Head of caudate nucleus (tissue), 42 donors: Measurements from ENCODE around the gene IGSF9B.
A peak's percentile ranks its signal among the peaks of the same experiment; 100 is the strongest.

ENCODE experiments used
- DNase-seq, 42 donors: peaks; one replicate each; pipeline versions ENCODE4 v3.0.0 to v3.0.0-alpha.2; 2020 to 2021; ENCODE audit warnings: mixed read lengths in 7 of 42
- intact Hi-C: fragments of 100-400 bp; cut with DNase I; formaldehyde crosslinking; loops from one replicate; pipeline ENCODE4 v1.15.0; 2022

Gene IGSF9B

DNA sequence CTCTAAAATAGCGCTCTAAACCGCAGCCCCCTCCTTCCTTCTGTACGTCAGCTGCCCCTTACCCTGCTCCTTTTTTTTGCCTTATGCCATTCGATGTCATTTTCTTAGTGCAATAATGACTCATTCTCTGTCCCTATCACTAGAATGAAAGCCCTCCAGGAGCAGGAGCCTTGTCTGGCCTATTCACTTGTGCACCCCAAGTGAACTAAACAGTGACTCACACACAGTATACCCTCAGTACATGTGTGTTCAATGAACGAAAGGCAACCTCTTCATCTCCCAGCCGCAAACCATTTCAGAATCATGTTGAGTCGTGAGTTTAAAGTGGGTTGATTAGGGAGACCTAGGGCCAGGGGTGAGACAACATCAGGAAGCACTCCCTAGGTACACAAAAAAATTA is 60.7 kb downstream of the IGSF9B start:
- intact Hi-C loops, result no loop called here
- DNase-seq, result peak in 4 of 42 donors; percentile 4 to 37 (median 18)

DNA sequence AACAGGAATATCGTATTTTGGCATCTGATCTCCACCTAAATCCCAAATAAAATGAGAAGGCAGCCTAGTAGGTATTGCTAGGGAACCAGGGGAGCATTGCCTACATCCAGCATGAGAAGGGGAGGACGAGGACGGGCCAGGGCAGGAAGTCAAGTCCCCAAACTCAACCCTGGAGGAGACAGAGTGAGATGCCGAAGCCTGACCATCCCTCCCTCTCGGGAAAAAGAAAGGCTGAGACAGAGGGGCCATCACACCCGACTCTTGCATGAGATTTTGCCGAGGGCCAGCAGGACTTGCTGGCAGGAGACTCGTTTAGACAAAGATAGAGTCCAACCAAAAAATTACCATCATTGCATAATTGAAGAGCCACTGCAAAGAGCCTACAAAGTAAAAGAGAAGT is 61.2 kb downstream of the IGSF9B start:
- intact Hi-C loops, result no loop called here

DNA sequence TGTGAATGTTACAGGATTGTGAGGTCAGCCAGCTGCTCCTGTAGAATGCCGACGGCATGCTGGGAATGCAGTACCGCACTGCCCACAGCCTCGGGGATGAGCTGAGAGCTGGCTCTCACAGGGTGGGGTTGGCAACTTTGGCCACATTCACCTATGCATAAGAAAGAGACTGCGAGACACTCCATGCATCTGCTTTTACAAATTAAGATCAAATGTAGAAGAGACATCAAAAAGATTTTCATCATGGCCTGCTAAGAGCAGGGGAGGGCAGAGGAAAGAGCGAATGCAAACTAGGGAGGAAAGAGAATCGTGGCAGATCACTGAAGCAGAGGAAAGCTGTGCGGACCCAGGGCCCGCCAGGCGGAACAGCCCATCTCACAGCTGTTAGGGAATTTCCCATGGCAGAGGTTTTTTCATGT is 61.7 kb downstream of the IGSF9B start:
- peak in 5 of 42 donors; percentile 4 to 37 (median 31) for DNase-seq
- intact Hi-C loops, result no loop called here

More for the DNA sequence above, 61.2 kb downstream of the IGSF9B start:
- DNase-seq, result peak in 6 of 42 donors; percentile 6 to 41 (median 20)

DNA sequence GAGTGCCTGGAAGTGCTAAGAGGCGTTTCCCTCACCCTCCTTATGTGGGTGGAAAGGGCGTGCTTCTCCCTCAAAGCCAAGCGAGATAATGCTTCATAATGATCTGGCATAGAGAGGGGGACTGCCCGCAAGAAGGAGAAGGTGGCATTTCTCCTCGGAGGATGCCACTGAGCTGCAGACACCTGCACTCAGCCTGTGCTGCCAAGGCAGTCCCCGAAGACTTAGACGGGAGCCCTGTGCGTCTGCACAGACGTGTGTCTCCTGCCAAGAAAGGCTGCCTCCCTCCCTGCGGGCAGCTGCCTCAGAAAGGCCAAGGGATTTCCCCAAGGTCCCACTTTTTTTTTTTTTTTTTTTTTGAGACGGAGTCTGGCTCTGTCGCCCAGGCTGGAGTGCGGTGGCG is 63.4 kb downstream of the IGSF9B start:
- intact Hi-C loops, result no loop called here
- DNase-seq, result peak in 3 of 42 donors; percentile 7 to 35 (median 31)

DNA sequence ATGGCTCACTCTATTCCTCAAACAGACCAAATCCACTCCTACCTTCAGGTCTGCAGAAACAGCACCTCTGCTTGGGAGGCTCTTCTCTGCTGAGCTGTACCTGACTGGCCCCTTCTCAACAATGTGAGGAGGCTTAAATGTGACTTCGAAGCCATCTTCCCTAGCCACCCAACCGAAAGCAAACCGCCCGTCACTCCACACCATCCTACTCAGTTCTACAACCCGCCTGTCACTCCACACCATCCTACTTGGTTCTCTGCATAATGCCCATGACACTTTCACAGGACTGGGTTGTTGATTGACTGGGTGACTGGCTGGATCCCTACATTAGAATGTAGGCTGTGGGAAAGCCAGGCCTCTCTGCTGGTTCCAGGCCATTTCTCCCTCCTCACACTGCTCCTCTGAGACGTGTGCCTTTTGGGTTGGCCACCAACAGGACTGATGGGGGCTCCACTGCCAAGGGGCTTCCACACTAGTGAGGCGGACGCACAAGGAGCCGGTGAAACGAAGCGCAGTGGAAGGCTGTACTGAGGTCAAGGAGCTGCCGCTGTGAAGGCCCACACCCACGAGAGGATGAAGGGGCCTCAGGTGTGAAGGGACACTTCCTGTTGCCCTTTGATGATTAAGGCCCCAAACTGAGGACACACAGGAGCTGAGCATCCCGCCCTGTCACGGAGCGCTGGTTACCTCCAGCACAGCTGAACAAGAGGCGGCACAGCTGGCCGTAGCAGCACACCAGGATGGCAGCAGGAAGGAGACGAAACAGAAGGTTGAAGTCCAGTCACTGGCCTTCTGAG is 64.0 kb downstream of the IGSF9B start:
- DNase-seq, result peak in 2 of 42 donors; percentile 32 to 36
- intact Hi-C loops, result no loop called here

DNA sequence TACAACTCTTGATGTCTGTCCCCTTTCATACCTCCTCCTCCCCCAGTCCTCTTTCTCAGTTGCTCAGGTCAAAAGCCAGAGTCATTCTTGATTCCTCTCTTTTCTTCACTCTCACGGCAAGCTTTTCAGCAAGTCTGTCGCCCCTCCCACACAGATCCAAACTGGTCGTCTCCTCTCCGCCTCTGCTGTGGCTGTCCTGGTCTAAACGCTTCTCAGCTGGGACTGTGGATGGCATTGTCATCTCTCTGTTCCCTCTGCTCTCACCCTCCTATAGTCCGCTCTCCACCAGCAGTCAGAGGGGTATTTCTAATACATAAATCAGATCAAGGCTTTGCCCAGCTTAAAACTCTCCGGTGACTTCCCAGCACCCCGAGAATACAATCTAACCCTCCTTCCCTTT is 64.6 kb downstream of the IGSF9B start:
- intact Hi-C loops, result no loop called here

DNA sequence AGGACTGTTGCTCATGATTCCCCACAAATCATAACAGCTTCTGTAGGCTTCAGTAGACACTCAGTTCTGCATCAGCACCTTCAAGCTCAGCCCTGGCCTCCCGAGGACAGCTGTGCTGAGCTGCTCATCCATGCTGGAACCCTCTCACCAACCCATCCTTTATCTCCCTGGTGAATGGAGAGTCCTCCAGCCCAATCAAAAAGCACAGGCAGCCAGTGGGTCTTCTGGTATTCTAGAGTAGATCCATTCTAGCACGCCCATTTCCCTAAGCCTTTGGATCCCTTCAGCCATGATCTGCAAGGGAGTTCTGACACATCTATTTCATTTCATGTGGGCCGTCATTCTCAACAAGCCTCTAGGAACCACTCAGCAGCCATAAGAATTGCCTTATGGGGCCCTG is 66.9 kb downstream of the IGSF9B start:
- intact Hi-C loops, result no loop called here
- DNase-seq, result peak in 1 of 42 donors; percentile 0

More for the DNA sequence above, 64.6 kb downstream of the IGSF9B start:
- DNase-seq, result peak in 2 of 42 donors; percentile 15 to 35

DNA sequence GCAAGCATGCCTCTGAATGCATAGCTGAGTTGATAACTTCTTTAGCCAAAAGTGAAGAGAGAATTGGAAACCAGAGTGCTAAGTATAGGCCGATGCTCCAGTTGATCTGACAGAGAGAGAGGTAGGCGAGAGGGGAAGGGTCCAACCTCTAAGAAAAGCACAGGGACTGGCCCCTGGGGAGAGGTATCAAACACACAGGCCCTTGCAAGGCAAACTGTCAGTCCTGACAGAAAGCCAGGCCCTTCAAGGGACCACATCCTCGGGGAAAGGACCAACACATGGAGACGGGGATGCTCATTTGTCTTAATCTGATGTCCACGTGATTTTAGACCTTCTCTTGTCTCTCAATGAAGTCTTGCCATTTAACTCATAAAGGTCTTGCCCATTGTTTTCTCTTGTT is 67.6 kb downstream of the IGSF9B start:
- no peak for DNase-seq
- intact Hi-C loops, result no loop called here

DNA sequence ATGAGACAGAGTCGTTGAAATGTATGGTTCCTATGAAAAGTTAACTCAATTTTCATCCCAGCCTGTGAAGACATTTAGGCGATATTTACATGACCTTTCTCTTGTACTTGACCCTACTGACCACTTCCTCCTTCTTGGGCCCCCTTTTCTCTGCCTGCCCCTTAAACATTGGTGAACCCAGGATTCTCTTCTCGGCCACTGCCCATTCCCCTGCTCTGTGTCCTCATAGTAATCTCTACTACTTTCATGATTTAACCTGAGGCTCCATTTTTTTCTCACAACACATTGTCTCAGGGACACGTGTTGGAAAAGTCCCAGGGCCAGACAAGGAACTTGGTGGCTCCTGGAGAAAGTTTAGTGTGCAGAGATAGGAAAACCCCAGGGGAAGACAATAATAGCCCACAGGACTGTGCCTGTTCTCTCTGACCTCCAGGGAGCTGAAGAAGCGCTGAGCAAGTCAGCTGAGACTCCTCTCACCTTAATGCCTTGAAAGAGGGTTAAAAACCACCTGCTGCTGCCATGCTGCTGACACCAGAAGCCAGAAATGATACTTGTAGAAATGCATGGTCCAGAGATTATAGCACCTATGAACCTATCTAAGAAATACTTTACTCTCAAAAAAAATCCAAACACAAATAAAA is 69.0 kb downstream of the IGSF9B start:
- intact Hi-C loops, result no loop called here
- no peak for DNase-seq

DNA sequence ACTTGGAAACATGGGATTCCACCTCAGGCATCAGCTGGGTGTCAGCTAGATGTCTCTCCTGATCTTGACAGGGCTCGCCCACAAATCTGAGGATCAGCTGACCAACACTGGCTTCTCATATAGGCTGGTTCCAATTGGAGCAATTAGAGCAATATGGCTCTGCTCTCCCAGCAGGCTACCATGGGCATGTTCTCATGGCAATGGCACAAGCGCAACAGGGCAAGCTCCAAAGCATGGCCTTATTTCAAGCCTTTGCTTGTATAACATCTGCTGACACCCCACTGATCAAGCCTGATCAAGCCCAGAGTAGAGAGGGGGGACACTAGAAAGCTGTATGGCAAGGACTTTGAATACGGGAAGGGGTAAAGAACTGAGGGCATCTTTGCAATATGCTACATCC is 70.7 kb downstream of the IGSF9B start:
- intact Hi-C loops, result no loop called here
- no peak for DNase-seq

DNA sequence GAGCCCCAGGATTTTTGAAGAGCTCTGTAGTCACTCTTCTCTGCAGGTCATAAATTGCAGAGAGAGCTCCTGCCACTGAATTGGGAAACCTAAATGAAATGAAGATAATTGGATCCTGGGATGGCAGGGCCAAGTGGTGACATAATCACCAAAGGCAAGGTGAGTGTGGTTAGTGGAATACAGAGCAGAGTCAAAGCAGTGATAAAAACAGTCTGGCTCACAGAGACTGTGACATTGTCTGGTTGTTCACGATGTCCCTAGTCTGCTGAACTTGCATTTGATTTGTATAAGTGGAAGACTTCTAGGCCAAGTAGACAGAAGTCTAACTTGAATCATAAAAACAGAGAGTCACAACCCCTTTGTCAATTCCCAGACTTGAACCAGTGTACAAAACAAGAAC is 84.6 kb downstream of the IGSF9B start:
- intact Hi-C loops, result no loop called here
- DNase-seq, result no peak

DNA sequence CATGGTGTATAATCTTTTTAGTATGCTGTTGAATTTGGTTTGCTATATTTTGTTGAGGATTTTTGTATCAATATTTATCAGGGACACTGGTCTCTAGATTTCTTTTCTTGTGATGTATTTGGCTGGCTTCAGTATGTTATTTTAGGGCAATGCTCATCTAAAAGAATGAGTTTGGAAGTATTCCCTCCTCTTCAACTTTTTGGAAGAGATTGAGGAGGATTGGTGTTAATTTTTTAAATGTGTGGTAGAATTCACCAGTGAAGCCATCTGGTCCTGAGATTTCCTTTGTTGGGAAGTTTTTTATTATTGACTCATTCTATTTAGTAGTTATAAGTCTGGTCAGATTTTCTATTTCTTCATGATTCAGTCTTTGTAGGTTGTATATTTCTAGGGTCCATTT is 89.3 kb downstream of the IGSF9B start:
- no peak for DNase-seq
- intact Hi-C loops, result no loop called here

DNA sequence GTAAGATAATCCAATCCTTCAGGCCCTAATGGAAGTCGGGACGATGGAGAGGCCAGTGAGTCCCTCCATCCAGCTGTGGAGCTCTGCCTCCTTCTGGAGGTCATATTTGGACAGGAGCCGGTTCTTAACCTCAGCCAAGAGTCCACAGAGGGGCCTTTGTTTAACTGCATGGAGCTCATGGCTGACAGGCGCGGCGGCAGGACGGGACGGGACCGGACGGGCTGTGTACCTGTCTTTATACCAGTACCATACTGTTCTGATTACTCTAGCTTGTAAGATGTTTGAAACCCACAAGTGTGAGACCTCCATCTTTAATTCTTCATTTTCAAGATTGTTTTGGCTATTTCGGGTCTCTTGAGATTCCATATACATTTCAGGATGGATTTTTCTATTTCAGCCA is 91.3 kb downstream of the IGSF9B start:
- no peak for DNase-seq
- intact Hi-C loops, result no loop called here

DNA sequence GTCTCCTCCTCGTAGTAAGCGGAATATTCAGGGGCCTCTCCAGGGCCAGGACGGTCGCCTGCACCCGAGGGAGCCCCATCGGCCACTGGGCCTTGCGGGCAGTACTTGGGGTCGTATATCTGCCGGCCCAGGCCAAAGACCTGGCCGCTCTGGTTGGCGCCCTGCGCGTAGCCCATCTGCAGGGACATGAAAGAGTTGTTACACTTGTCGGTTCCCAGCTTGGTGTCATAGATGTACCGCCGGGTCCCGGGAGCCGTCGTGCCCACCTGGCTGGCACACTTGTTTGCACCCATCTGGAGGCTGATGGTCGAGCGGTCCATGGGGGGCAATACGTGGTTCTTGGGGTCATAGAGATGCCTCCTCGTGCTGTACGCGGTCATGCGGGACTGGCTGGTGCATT is 92.0 kb downstream of the IGSF9B start:
- DNase-seq, result no peak
- intact Hi-C loops, result no loop called here

DNA sequence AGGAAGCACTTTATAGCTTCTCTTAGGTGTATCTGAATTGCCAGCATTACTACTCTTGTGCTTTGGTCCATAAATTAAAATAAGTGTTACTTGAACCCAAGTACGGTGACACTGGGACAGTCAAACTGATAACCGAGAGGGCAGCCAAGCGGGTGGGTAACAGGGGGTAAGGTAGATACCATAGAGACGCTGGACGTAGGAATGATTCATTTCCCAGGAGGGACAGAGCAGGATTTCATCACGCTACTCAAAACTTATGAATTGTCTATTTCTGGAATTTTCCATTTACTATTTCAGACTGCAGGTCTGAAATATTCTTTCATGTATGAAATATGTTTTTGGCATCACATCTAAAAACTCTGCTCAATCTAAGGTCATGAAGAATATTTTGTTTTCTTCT is 96.6 kb downstream of the IGSF9B start:
- intact Hi-C loops, result no loop called here
- DNase-seq, result no peak
